HCT116 (cell line): ENCODE measurements around the gene RMRP. TPM values are rescaled to one million over a fixed set of nuclear protein-coding genes. Genes with fewer than 3 reads are reported as not detected.
A peak's percentile ranks its signal among the peaks of the same experiment; 100 is the strongest.

Experiments used
- ATAC-seq: fragments of 200-7000 bp; cut with Tn5 transposase; 2 replicates; pipeline ENCODE4 v1.9.1; 2020; ENCODE audit warnings: mild to moderate bottlenecking, moderate library complexity
- BruUV-seq: library from RNA; stranded (reverse); fragments of 400-500 nt; replicated peaks from 2 replicates; lab custom pipeline; 2021; lab: Mats Ljungman, UMichigan
- CTCF ChIA-PET: fragments of 300-600 bp; sonication (Branson Sonifier 250); formaldehyde crosslinking; loops from one replicate; lab custom pipeline; 2021; ENCODE audit warnings: antibody characterized with exemption; lab: Charles Lee
- POLR2A ChIA-PET: fragments of 300-600, 350-600 bp; sonication (Branson Sonifier 250); formaldehyde crosslinking; loops from one replicate; lab custom pipeline; 2021; ENCODE audit warnings: antibody characterized with exemption; lab: Charles Lee
- RAD21 ChIA-PET, 2 experiments: fragments of 300-600 bp; sonication (Branson Sonifier 250); formaldehyde crosslinking; loops; one replicate each; lab custom pipeline; 2023; ENCODE audit warnings: low total read pairs in 2 of 2; ENCODE audit not compliant: uncharacterized antibody in 2 of 2, unreplicated experiment in 2 of 2, low non-redundant PET in 1 of 2; lab: Charles Lee
- DNase-seq: peaks from one replicate; pipeline ENCODE4 v3.0.0-alpha.2; 2010; ENCODE audit warnings: low read depth, low spot score
- H2AFZ ChIP-seq: fragments of 200-600 bp; shearing (Covaris generic), sonication (generic); 2 replicates; pipeline ENCODE4 v1.6.1; 2017; ENCODE audit warnings: low read depth, mixed run types, mixed read lengths, antibody characterized with exemption, low read length; ENCODE audit not compliant: poor library complexity, severe bottlenecking
- H3K27ac ChIP-seq: 2 replicates; pipeline ENCODE4 v1.5.1; 2012; ENCODE audit warnings: low read depth, low read length
- H3K27me3 ChIP-seq: fragments of 200-600 bp; sonication (generic); 2 replicates; pipeline ENCODE4 v1.6.1; 2016; ENCODE audit warnings: mixed run types, low read length, mixed read lengths; ENCODE audit not compliant: insufficient read depth
- H3K36me3 ChIP-seq, 2 experiments: fragments of 200-500 bp in 1 of 2; fragments of 200-600 bp in 1 of 2; sonication (Bioruptor generic) in 1 of 2; sonication (generic) in 1 of 2; 2 replicates each; pipeline versions ENCODE4 v1.5.1 to v1.6.1; 2014 to 2016; ENCODE audit warnings: low read length in 2 of 2, inconsistent platforms in 1 of 2, mixed read lengths in 1 of 2, mixed run types in 1 of 2; ENCODE audit not compliant: insufficient read depth in 2 of 2, control insufficient read depth in 1 of 2
- H3K4me1 ChIP-seq, 2 experiments: fragments of 200-600 bp in 1 of 2; sonication (generic) in 1 of 2; 2 replicates each; pipeline versions ENCODE4 v1.5.1 to v1.6.1; 2012 to 2017; ENCODE audit warnings: low read length in 2 of 2, inconsistent platforms in 1 of 2, mild to moderate bottlenecking in 1 of 2, mixed read lengths in 1 of 2, mixed run types in 1 of 2, moderate library complexity in 1 of 2; ENCODE audit not compliant: insufficient read depth in 2 of 2, control insufficient read depth in 1 of 2
- H3K4me2 ChIP-seq: fragments of 200-600 bp; sonication (generic); 2 replicates; pipeline ENCODE4 v1.6.1; 2017; ENCODE audit warnings: mixed run types, low read length, mixed read lengths
- H3K4me3 ChIP-seq, 2 experiments: fragments of 200-600 bp in 1 of 2; sonication (generic) in 1 of 2; replicated peaks in 1 of 2; 2 replicates each; pipeline ENCODE4 v1.5.1; 2011 to 2016; ENCODE audit warnings: low read length in 2 of 2, control low read depth in 1 of 2, low read depth in 1 of 2, mild to moderate bottlenecking in 1 of 2, mixed read lengths in 1 of 2, mixed run types in 1 of 2
- H3K79me2 ChIP-seq: fragments of 200-600 bp; sonication (generic); 2 replicates; pipeline ENCODE4 v1.6.1; 2017; ENCODE audit warnings: mild to moderate bottlenecking, mixed run types, low read length, moderate library complexity, mixed read lengths; ENCODE audit not compliant: insufficient read depth
- H3K9ac ChIP-seq: fragments of 200-600 bp; sonication (generic); 2 replicates; pipeline ENCODE4 v1.6.1; 2016; ENCODE audit warnings: low read length, mixed read lengths
- H3K9me2 ChIP-seq: fragments of 200-600 bp; sonication (generic), shearing (Covaris generic); 2 replicates; pipeline ENCODE4 v1.6.1; 2017; ENCODE audit warnings: mixed run types, mild to moderate bottlenecking, moderate library complexity; ENCODE audit not compliant: insufficient read depth
- H3K9me3 ChIP-seq, 2 experiments: fragments of 200-500 bp in 1 of 2; fragments of 200-600 bp in 1 of 2; sonication (Bioruptor generic) in 1 of 2; sonication (generic) in 1 of 2; 2 replicates each; pipeline ENCODE4 v1.6.1; 2014 to 2017; ENCODE audit warnings: low read length in 2 of 2, mixed read lengths in 2 of 2, inconsistent platforms in 1 of 2, low read depth in 1 of 2, mild to moderate bottlenecking in 1 of 2, mixed run types in 1 of 2, moderate library complexity in 1 of 2; ENCODE audit not compliant: control insufficient read depth in 1 of 2, insufficient read depth in 1 of 2
- H4K20me1 ChIP-seq: fragments of 200-600 bp; sonication (generic), shearing (Covaris generic); 2 replicates; pipeline ENCODE4 v1.6.1; 2017; ENCODE audit warnings: mixed run types, mild to moderate bottlenecking, moderate library complexity; ENCODE audit not compliant: insufficient read depth
- CBX3 ChIP-seq: IDR thresholded peaks from 2 replicates; pipeline ENCODE4 v1.6.1; 2012; ENCODE audit warnings: low read depth
- ELF1 ChIP-seq: IDR thresholded peaks from 2 replicates; pipeline ENCODE4 v1.6.1; 2012; ENCODE audit warnings: low read depth, borderline replicate concordance
- EZH2 ChIP-seq: fragments of 200-600 bp; sonication (generic); IDR thresholded peaks from 2 replicates; pipeline ENCODE4 v1.6.1; 2017; ENCODE audit warnings: antibody characterized with exemption, mixed run types
- EZH2phosphoT487 ChIP-seq: fragments of 200-600 bp; IDR thresholded peaks from 2 replicates; pipeline ENCODE4 v1.6.1; 2018; ENCODE audit warnings: antibody characterized with exemption, borderline replicate concordance
- FOSL1 ChIP-seq: IDR thresholded peaks from 2 replicates; pipeline ENCODE4 v1.6.1; 2012; ENCODE audit warnings: low read depth
- JUND ChIP-seq: IDR thresholded peaks from 2 replicates; pipeline ENCODE4 v1.6.1; 2012
- POLR2A ChIP-seq: IDR thresholded peaks from 2 replicates; pipeline ENCODE4 v1.7.0; 2011; ENCODE audit warnings: borderline replicate concordance; ENCODE audit not compliant: insufficient read depth, insufficient read length; ENCODE audit errors: extremely low read depth
- POLR2AphosphoS5 ChIP-seq: IDR thresholded peaks from 2 replicates; pipeline ENCODE4 v1.6.1; 2011; ENCODE audit warnings: mild to moderate bottlenecking, low read depth, low read length, moderate library complexity
- SP1 ChIP-seq: IDR thresholded peaks from 2 replicates; pipeline ENCODE4 v1.6.1; 2012; ENCODE audit warnings: low read depth
- SRF ChIP-seq: IDR thresholded peaks from 2 replicates; pipeline ENCODE4 v1.6.1; 2012; ENCODE audit warnings: low read depth
- intact Hi-C: fragments of 100-400 bp; cut with micrococcal nuclease; formaldehyde crosslinking; loops from 2 replicates; pipeline ENCODE4 v1.10.0; 2022
- total RNA-seq: library from RNA; stranded (reverse); gene quantifications from one replicate; pipeline ENCODE4 v1.2.1, GENCODE V29; 2021; ENCODE audit not compliant: unreplicated experiment
- TF ChIP-seq, protein P1 (sequence below): IDR thresholded peaks from 2 replicates; pipeline ENCODE4 v1.6.1; 2012
- TF ChIP-seq, protein P2 (sequence below): IDR thresholded peaks from 2 replicates; pipeline ENCODE4 v1.6.1; 2012
- TF ChIP-seq, protein P3 (sequence below): IDR thresholded peaks from 2 replicates; pipeline ENCODE4 v1.6.1; 2012; ENCODE audit warnings: low read depth

The RMRP gene
- total RNA-seq, 1 experiment from 2014 or later: 30,969 TPM

DNA sequence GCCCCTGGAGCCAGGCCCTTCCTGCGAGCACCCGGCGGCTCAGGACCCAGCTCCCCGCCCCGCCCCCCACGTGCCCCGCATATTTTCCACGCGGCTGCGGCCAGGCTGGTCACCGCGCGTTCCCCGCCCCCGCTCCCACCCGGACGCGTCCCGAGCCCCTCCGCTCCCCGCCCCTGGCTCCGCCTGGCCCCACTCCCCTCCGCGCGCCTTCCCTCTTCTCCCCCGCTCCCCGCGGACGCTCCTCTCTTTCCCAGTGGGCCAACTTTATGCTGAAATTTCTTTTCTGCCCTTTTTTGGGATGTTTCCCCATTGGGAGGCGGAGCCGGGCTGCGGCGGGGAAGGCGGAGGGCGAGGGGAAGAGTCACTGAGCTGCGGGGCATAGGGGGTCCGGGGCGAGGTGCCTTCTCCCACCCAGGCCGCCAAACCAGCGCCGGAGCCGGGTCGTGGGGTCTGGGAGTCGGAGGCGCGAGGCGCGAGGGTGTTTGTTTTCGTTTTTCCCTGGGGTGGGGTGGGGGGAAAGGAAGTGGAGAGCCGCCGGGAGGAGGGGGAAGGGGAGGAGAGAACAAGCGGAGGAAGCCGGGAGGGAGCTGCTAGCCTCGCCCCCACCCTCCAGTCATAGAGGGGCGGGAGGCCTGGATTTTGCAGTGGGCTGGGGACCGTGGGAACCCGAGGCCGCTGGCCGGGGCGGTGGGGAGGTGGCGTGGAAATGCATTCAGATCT, 33.0 kb upstream of the RMRP start:
- POLR2A ChIA-PET: interaction anchor here (0.7 to 4.2 kb wide), 5 partner anchors 11 to 618 kb away, joined by 3 to 16 read pairs (median 5); partner anchors contain the start of genes ARHGEF39, CREB3, TLN1 and VCP
- BruUV-seq: no TSS peak

DNA sequence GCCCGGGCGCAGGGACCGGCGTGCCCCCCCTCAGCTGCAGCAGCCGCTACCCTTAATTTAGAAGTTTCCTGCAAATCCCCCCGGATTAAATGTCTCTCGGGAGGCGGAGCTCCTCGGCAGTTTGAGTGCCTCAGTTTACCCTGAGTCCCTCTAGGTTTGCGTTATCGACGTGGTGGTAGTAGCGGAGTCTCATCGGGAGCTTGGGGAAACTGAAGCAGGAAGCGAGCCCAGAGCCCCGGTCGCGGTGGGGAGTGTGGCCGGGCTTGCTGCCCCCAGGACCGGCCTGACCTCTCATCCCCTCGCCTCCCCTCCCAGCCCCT, 32.4 kb upstream of the RMRP start:
- ChIA-PET RAD21 (interaction anchor here in 1 of 2 experiments (0.6 kb wide), 1 partner anchor 86 kb away, joined by 3 read pairs; no protein-coding TSS in a partner anchor), POLR2A (interaction anchor here (1.0 to 4.2 kb wide), 3 partner anchors 10 to 618 kb away, joined by 3 to 16 read pairs (median 15); partner anchors contain the start of genes ARHGEF39 and VCP), CTCF (interaction anchor here (0.9 to 1.4 kb wide), 3 partner anchors 11 to 988 kb away, joined by 3 to 8 read pairs (median 3); partner anchors contain the start of genes CCDC107 and RMRP)
- peak overlapping the region; percentile 96 for H3K9ac ChIP-seq
- H3K9me2 ChIP-seq: no peaks in the 10 kb centered on the region
- no peaks in the 10 kb centered on the region for H3K9me3 ChIP-seq
- H3K4me3 ChIP-seq: peak overlapping the region; percentile 83 to 90
- no TSS peak for BruUV-seq
- intact Hi-C loops: loop anchor here (2.0 to 5.0 kb wide), 2 partner anchors 33 to 37 kb away; no protein-coding TSS in a partner anchor
- no peaks in the 10 kb centered on the region for H3K27me3 ChIP-seq
- H2AFZ ChIP-seq: no peak overlapping the region
- H3K79me2 ChIP-seq: peaks cover 42% of the 10 kb centered on the region
- no peaks in the 10 kb centered on the region for H4K20me1 ChIP-seq
- peak overlapping the region; percentile 90 for H3K4me2 ChIP-seq
- peaks cover 18 to 30% of the 10 kb centered on the region in 2 experiments for H3K4me1 ChIP-seq
- no peak for ATAC-seq
- DNase-seq: no peak
- peak overlapping the region; percentile 97 for H3K27ac ChIP-seq
- H3K36me3 ChIP-seq: peaks cover 19 to 29% of the 10 kb centered on the region in 2 experiments; a peak in 3 of 4 replicates
- TF ChIP-seq JUND: no peak
- no peak for TF ChIP-seq CBX3
- TF ChIP-seq, protein P1, sequence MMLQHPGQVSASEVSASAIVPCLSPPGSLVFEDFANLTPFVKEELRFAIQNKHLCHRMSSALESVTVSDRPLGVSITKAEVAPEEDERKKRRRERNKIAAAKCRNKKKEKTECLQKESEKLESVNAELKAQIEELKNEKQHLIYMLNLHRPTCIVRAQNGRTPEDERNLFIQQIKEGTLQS: no peak
- no peak for TF ChIP-seq ELF1
- TF ChIP-seq SRF: no peak
- TF ChIP-seq, protein P2, sequence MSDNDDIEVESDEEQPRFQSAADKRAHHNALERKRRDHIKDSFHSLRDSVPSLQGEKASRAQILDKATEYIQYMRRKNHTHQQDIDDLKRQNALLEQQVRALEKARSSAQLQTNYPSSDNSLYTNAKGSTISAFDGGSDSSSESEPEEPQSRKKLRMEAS: no peak
- TF ChIP-seq FOSL1: no peak
- no peak for TF ChIP-seq POLR2AphosphoS5
- TF ChIP-seq, protein P3, sequence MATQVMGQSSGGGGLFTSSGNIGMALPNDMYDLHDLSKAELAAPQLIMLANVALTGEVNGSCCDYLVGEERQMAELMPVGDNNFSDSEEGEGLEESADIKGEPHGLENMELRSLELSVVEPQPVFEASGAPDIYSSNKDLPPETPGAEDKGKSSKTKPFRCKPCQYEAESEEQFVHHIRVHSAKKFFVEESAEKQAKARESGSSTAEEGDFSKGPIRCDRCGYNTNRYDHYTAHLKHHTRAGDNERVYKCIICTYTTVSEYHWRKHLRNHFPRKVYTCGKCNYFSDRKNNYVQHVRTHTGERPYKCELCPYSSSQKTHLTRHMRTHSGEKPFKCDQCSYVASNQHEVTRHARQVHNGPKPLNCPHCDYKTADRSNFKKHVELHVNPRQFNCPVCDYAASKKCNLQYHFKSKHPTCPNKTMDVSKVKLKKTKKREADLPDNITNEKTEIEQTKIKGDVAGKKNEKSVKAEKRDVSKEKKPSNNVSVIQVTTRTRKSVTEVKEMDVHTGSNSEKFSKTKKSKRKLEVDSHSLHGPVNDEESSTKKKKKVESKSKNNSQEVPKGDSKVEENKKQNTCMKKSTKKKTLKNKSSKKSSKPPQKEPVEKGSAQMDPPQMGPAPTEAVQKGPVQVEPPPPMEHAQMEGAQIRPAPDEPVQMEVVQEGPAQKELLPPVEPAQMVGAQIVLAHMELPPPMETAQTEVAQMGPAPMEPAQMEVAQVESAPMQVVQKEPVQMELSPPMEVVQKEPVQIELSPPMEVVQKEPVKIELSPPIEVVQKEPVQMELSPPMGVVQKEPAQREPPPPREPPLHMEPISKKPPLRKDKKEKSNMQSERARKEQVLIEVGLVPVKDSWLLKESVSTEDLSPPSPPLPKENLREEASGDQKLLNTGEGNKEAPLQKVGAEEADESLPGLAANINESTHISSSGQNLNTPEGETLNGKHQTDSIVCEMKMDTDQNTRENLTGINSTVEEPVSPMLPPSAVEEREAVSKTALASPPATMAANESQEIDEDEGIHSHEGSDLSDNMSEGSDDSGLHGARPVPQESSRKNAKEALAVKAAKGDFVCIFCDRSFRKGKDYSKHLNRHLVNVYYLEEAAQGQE: no peak
- no peak for TF ChIP-seq POLR2A
- no peak for TF ChIP-seq EZH2
- TF ChIP-seq EZH2phosphoT487: no peak

More for the DNA sequence above, 33.0 kb upstream of the RMRP start:
- Histone ChIP-seq H3K36me3 (peaks cover 14 to 25% of the 10 kb centered on the region in 2 experiments; a peak in 3 of 4 replicates), H3K4me1 (peaks cover 18 to 30% of the 10 kb centered on the region in 2 experiments), H2AFZ (peak overlapping the region; percentile 39), H3K4me2 (peak overlapping the region; percentile 90), H4K20me1 (no peaks in the 10 kb centered on the region), H3K9ac (peak overlapping the region; percentile 96), H3K4me3 (peak overlapping the region; percentile 83 to 90), H3K9me2 (no peaks in the 10 kb centered on the region), H3K27me3 (no peaks in the 10 kb centered on the region), H3K79me2 (peaks cover 38% of the 10 kb centered on the region), H3K27ac (peak overlapping the region; percentile 97), H3K9me3 (no peaks in the 10 kb centered on the region)
- intact Hi-C loops: loop anchor here (2.0 to 5.0 kb wide), 2 partner anchors 34 to 37 kb away; no protein-coding TSS in a partner anchor
- ATAC-seq (peak; percentile 64), DNase-seq (no peak)
- TF ChIP-seq SP1 (no peak), POLR2AphosphoS5 (0 out of 2 replicates have a peak, but pooled peaks have one; percentile 16)
- RAD21 ChIA-PET: interaction anchor here (0.6 to 1.2 kb wide), 3 partner anchors 44 to 87 kb away, joined by 3 read pairs; no protein-coding TSS in a partner anchor
- CTCF ChIA-PET: interaction anchor here (0.9 to 1.4 kb wide), 3 partner anchors 10 to 988 kb away, joined by 3 to 8 read pairs (median 3); partner anchors contain the start of genes CCDC107 and RMRP
